ENCODE results near the gene OR51S1. TPM values are rescaled to one million over a fixed set of nuclear protein-coding genes. Genes with fewer than 3 reads are reported as not detected.

Gene OR51S1
- not detected in 3 replicates for total RNA-seq

GRCh38 chr11:4848908-4849532 is at the start of gene OR51S1:
TSS of gene OR51S1 (minus strand) at chr11:4849208. CDS start at chr11:4849208, 0 bp downstream.
- TF ChIP-seq CTCF (IDR thresholded peaks at IDR 0.05; ENCODE audit: unreplicated experiment), result no peak
- no peak for DNase-seq (ENCODE audit: low spot score in 2 of 2, unreplicated experiment in 2 of 2)
- no peaks in the 10 kb centered on the region for H3K4me1 Mint-ChIP-seq
- H3K4me3 Mint-ChIP-seq, result no peak within 1 kb of the TSS
- H3K27me3 Mint-ChIP-seq (ENCODE audit: low read depth), result peaks cover 25% of the 10 kb centered on the region
- H3K9me3 Mint-ChIP-seq, result peaks cover 3% of the 10 kb centered on the region
- H3K36me3 Mint-ChIP-seq, result no peaks in the 10 kb centered on the region
- H3K27ac Mint-ChIP-seq, result no peak within 1 kb of the TSS

- Mint-ChIP-seq H3K4me1 (no peaks in the 10 kb centered on the region), H3K9me3 (no peaks in the 10 kb centered on the region), H3K36me3 (no peaks in the 10 kb centered on the region), H3K4me3 (no peak overlapping the region), H3K27me3 (ENCODE audit: low read depth) (peaks cover 4% of the 10 kb centered on the region), H3K27ac (no peak overlapping the region)
- TF ChIP-seq CTCF (IDR thresholded peaks at IDR 0.05; ENCODE audit: unreplicated experiment), result peak; percentile 21
- DNase-seq (ENCODE audit: low spot score in 2 of 2, unreplicated experiment in 2 of 2), result no peak
Measured at GRCh38 chr11:4891996-4892640, 43.1 kb upstream of the OR51S1 start.

- no peaks in the 10 kb centered on the region for H3K27me3 Mint-ChIP-seq (ENCODE audit: low read depth)
- no peaks in the 10 kb centered on the region for H3K36me3 Mint-ChIP-seq
- no peaks in the 10 kb centered on the region for H3K4me1 Mint-ChIP-seq
- no peak overlapping the region for H3K27ac Mint-ChIP-seq
- no peak for DNase-seq (ENCODE audit: low spot score in 2 of 2, unreplicated experiment in 2 of 2)
- no peak overlapping the region for H3K4me3 Mint-ChIP-seq
- H3K9me3 Mint-ChIP-seq, result no peaks in the 10 kb centered on the region
- no peak for TF ChIP-seq CTCF (IDR thresholded peaks at IDR 0.05; ENCODE audit: unreplicated experiment)
Measured at GRCh38 chr11:4890279-4890678, 41.3 kb upstream of the OR51S1 start.

- no peak overlapping the region for H3K4me3 Mint-ChIP-seq
- no peak overlapping the region for H3K27ac Mint-ChIP-seq
- TF ChIP-seq CTCF (IDR thresholded peaks at IDR 0.05; ENCODE audit: unreplicated experiment), result no peak
- H3K36me3 Mint-ChIP-seq, result no peaks in the 10 kb centered on the region
- no peaks in the 10 kb centered on the region for H3K9me3 Mint-ChIP-seq
- no peaks in the 10 kb centered on the region for H3K4me1 Mint-ChIP-seq
- no peak for DNase-seq (ENCODE audit: low spot score in 2 of 2, unreplicated experiment in 2 of 2)
- peaks cover 3% of the 10 kb centered on the region for H3K27me3 Mint-ChIP-seq (ENCODE audit: low read depth)
Measured at GRCh38 chr11:4887591-4887990, 38.6 kb upstream of the OR51S1 start.

- no peaks in the 10 kb centered on the region for H3K4me1 Mint-ChIP-seq
- DNase-seq (ENCODE audit: low spot score in 2 of 2, unreplicated experiment in 2 of 2), result no peak
- H3K9me3 Mint-ChIP-seq, result no peaks in the 10 kb centered on the region
- peaks cover 3% of the 10 kb centered on the region for H3K27me3 Mint-ChIP-seq (ENCODE audit: low read depth)
- H3K36me3 Mint-ChIP-seq, result no peaks in the 10 kb centered on the region
- no peak overlapping the region for H3K27ac Mint-ChIP-seq
- no peak for TF ChIP-seq CTCF (IDR thresholded peaks at IDR 0.05; ENCODE audit: unreplicated experiment)
- no peak overlapping the region for H3K4me3 Mint-ChIP-seq
Measured at GRCh38 chr11:4886186-4886585, 37.2 kb upstream of the OR51S1 start.

Measured in mesothelial cell of epicardium (in vitro differentiated cells).